ENCODE results near the gene ZNF165.
"Not testable (repeated sequence)": the region's sequence is repeated elsewhere in the genome, so short reads cannot be mapped to it uniquely, and the experiment has no call there.

The ZNF165 gene

DNA sequence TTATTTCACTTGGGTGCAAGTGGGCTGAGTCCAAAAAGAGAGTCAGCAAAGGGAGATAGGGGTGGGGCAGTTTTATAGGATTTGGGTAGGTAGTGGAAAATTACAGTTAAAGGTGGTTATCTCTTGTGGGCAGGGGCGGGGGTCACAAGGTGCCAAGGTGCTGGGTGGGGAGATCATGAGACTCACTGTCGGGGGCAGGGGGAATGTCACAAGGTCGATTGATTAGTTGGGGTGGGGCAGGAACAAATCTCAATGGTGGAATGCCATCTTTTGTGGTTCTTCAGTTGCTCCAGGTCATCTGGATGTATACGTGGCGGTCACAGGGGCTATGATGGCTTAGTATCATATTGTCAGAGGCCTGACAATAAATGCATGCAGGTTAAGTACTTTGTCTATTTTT is 41.9 kb downstream of the ZNF165 start:
- DNase-seq (ENCODE audit: low spot score) = not testable (repeated sequence)

DNA sequence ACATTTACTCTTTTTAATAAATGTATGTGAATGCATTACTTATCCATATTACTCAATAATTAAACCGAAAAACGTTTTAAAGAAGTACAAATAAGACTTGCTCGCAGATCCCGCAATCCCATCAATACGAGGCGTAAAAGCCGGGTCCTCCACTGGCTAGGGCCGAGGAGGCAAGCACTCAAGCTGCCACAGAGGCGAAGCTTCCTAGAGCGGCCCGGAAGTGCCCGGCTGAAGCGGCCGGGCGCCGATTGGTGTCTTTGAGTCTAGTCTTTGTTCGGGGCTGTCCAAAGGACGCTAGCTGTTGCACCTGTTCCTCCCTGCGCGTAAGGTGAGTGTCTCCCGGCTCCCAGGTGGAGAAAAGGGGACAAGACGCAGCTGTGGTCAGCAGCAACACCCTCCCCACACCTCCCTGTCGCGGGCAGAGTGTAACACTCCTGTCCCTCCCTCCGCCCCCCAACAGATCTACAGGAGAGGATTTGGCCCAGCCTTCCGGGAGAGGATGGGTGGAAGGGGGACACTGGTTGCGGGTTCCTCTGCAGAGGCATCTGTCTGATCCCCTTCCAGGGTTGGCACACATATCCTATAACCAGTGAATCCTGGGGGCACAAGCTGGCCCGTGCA is 44.1 kb downstream of the ZNF165 start, which contains the start of gene ZSCAN16:
ZSCAN16 (plus strand) TSS at position 260 of the 621 bp plus-strand sequence. CDS start 835 bp downstream, outside the sequence.
- peak; percentile 88 for DNase-seq (ENCODE audit: low spot score)

DNA sequence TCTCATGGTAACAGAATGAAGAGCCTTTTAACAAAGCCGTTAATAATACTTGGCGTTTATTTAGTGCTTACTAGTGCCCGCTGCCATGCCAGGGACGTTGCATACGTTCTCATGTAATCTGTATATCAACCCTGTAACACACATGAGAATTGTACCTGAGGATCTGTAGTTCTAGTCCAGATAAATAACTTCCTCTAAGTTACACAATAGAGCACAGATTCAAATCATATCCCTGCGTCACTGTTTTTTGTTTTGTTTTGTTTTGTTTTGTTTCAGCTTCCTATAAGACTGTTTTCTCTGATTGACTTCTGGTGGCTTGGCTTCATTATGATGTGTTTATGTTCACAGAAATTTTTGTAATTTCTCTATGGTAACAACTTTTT is 44.6 kb downstream of the ZNF165 start:
- no peak for DNase-seq (ENCODE audit: low spot score)

DNA sequence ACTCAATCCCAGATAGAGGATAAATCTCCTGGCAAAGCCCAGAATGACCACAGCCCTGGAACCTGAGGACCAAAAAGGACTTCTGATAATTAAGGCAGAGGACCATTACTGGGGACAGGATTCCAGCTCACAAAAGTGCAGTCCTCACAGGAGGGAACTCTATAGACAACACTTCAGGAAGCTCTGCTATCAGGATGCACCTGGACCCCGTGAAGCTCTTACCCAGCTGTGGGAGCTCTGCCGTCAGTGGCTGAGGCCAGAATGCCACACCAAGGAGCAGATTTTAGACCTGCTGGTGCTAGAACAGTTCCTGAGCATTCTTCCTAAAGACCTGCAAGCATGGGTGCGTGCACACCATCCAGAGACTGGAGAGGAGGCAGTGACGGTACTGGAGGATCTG is 45.0 kb downstream of the ZNF165 start:
- DNase-seq (ENCODE audit: low spot score) = no peak

DNA sequence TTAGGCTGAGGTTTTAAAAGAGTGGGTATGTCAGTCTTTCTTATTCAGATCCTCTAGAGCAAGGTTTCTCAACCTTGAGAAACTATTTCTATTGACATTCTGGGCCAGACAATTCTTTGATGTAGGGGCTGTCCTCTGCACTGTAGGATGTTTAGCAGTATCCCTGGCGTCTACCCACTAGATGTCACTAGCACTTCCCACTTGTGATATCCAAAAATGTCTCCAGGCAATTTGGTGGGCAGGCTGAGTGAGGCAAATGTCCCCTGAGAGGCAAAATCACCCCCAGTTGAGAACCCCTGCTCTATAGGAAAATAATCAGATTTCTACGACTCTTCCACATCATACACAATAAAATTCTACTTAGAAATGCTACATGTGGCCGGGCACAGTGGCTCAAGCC is 53.6 kb downstream of the ZNF165 start:
- no peak for DNase-seq (ENCODE audit: low spot score)

DNA sequence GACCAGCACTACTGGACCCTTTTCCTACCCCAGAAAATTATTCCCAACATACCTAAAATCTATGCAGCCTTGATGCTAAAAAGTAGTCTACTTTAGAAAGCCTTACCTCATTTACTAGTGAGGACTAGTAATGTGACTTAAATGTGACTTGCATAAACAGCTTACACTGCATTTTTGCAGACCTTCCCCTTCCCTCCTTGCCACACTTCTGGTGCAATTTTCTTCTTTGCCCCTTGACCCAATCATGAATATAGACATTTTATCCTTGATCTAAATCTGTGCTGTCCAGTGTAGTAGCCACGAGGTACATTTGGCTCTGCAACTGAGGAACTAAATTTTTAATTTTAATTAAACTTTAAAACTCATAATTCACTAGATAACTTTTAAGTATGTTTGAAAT is 54.3 kb downstream of the ZNF165 start:
- DNase-seq (ENCODE audit: low spot score) = no peak

DNA sequence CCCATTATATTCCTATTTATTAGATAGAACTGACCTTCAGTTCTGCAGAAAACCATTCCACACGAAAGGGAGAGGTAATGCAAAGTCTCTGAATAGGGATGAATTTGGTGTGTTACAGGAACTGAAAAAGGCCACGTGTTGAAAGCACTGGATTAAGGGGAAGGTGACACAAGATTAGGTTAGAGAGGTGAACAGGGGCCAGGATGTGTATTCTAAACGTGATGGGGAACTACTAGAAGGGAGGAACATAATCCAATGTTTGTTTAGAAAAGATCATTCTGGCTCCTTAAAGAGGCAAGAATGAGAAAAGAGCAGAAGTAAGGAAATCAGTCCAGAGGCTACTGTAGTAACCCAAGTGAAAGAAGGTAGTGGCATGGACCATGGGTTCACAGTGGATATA is 55.0 kb downstream of the ZNF165 start:
- DNase-seq (ENCODE audit: low spot score) = no peak

DNA sequence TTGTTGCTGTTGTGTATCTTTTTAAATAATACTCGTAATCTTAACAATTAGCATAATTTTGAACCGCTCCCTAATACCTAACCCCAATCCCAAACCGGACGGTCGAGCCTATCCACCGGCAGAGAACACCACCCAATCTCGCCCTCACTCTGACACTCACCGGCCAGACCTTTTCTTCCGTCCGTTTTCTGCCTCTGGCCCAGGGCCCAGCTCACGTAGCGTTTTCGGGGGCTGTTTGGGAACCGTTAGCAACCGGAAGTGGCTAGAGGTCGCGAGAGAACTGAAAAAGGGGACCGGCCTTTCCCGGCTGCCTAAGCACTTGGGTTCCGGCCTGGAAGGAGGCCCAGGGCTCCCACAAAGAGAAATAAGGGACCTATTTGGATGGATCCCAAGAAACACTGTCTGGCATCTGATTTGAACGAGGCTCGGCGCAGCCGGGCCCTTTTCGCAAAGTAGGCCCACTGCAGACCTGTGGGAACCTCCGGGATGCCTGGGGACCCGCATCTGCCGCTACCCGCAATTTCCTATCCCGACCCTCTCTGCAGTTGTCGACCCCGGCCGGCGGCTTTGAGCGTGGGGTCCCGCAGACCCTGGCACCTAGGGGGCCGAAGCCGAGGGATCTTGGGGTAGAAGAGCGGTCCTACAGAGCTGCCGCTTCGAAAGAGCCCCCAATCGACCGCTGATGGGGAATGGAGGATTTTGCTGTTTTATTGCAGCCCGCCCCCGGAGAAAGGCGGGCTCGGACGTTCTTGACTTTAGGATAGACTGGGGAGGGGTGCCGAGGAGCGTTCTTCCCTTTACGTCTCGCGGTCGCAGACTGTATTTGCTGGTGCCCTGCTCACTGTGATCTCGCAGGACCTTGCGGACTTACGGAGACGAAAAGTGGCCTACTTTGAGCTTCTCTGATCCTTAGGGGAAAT is 56.5 kb downstream of the ZNF165 start:
- DNase-seq (ENCODE audit: low spot score) = peak; percentile 76

DNA sequence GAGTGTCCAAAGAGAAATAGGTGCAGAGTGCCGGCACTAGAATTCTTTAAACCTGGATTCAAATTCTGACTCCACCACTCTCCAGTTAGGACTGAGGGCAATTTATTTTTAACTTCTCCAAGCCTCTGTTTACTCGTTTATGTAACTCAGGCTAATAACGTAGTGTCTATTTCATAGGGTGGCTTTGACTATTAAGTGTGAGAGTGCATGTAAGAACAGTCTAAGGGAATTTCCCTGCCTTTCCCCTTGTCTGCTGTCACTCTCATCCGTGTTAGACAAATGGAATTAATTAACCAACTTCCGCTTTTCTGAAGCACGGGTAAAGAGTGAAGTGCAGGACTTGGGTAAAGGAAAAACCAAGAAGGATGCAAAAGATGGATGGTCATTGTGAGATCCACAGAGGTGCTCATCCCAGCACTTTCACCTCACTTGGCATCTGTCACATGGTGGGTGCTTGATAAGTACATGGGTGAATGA is 57.2 kb downstream of the ZNF165 start:
- DNase-seq (ENCODE audit: low spot score) = no peak
